Measurements from ENCODE around the gene P3H3. TPM values are rescaled to one million over a fixed set of nuclear protein-coding genes. Genes with fewer than 3 reads are reported as not detected.

The P3H3 gene
- total RNA-seq, result 10 to 100 TPM; 43.5 to 66.3 TPM
- polyA plus RNA-seq, result 10 to 100 TPM; 23.4 to 93.3 TPM
- long read RNA-seq, donor 1, transcript P3H3-201 (15 exons, 2,632 nt), result major isoform, 8 of 53 reads
- long read RNA-seq, donor 1, partial matches to known transcripts, result 35 of 53 reads
- long read RNA-seq, donor 1, other reads (novel, unspliced or antisense), result 6 of 53 reads
- long read RNA-seq, donor 2, transcript P3H3-201 (15 exons, 2,632 nt), result major isoform, 16 of 38 reads
- long read RNA-seq, donor 2, partial matches to known transcripts, result 15 of 38 reads
- long read RNA-seq, donor 2, other reads (novel, unspliced or antisense), result 6 of 38 reads

- Histone ChIP-seq H3K27me3 (ENCODE audit: control insufficient read depth in 1 of 2, insufficient read depth in 2 of 2, low read length in 1 of 2) (no peaks in the 10 kb centered on the region), H3K4me3 (ENCODE audit: low read length in 2 of 2) (peak within 1 kb of the TSS; percentile 90 to 92), H3K27ac (ENCODE audit: low read depth in 1 of 2, low read length in 2 of 2) (peak within 1 kb of the TSS; percentile 71 to 87), H3K36me3 (ENCODE audit: control insufficient read depth in 1 of 2, insufficient read depth in 2 of 2, low read length in 1 of 2) (peaks cover 0 to 2% of the 10 kb centered on the region in 2 donors), H3K9me3 (ENCODE audit: control insufficient read depth, low read length) (no peaks in the 10 kb centered on the region), H3K4me1 (ENCODE audit: control insufficient read depth in 1 of 2, insufficient read depth in 2 of 2, low read length in 2 of 2) (no peaks in the 10 kb centered on the region)
- intact Hi-C loops (cut with DNase I), result loop anchor here (5.0 to 10.0 kb wide), 4 partner anchors 76 to 213 kb away; partner anchors contain the start of gene MLF2 (in 2 of the 2)
- WGBS, 2 donors, result 0 to 1% methylated on average over 53 to 60 of the region's 60 CpGs
- DNase-seq, result peak; percentile 61 to 78
- ATAC-seq (ENCODE audit: low FRiP score), result peak; percentile 1
Measured at GRCh38 chr12:6827982-6828780, at the start of gene P3H3. TSS of gene P3H3 (plus strand) at chr12:6828407. CDS start at chr12:6828441, 34 bp downstream.

- H3K9me3 ChIP-seq (ENCODE audit: control insufficient read depth, low read length), result no peaks in the 10 kb centered on the region
- H3K4me1 ChIP-seq (ENCODE audit: control insufficient read depth in 1 of 2, insufficient read depth in 2 of 2, low read length in 2 of 2), result no peaks in the 10 kb centered on the region
- peak; percentile 95 to 97 for DNase-seq
- H3K27ac ChIP-seq (ENCODE audit: low read depth in 1 of 2, low read length in 2 of 2), result peak overlapping the region in 1 of 2 donors; percentile 2
- 3% methylated on average over 29 to 35 of the region's 35 CpGs for WGBS, 2 donors
- H3K27me3 ChIP-seq (ENCODE audit: control insufficient read depth in 1 of 2, insufficient read depth in 2 of 2, low read length in 1 of 2), result no peaks in the 10 kb centered on the region
- H3K36me3 ChIP-seq (ENCODE audit: control insufficient read depth in 1 of 2, insufficient read depth in 2 of 2, low read length in 1 of 2), result no peaks in the 10 kb centered on the region
- H3K4me3 ChIP-seq (ENCODE audit: low read length in 2 of 2), result peak overlapping the region in 1 of 2 donors; percentile 14
- peak; percentile 96 for ATAC-seq (ENCODE audit: low FRiP score)
- intact Hi-C loops (cut with DNase I), result loop anchor here (1.0 to 10.0 kb wide), 5 partner anchors 26 to 164 kb away; partner anchors contain the start of gene MLF2 (in 2 of the 2)
Measured at GRCh38 chr12:6778574-6779550, 49.3 kb upstream of the P3H3 start.

- intact Hi-C loops (cut with DNase I), result loop anchor here (1.0 to 10.0 kb wide), 5 partner anchors 27 to 165 kb away; partner anchors contain the start of gene MLF2 (in 2 of the 2)
- Histone ChIP-seq H3K27ac (ENCODE audit: low read depth in 1 of 2, low read length in 2 of 2) (no peak overlapping the region), H3K9me3 (ENCODE audit: control insufficient read depth, low read length) (no peaks in the 10 kb centered on the region), H3K36me3 (ENCODE audit: control insufficient read depth in 1 of 2, insufficient read depth in 2 of 2, low read length in 1 of 2) (no peaks in the 10 kb centered on the region), H3K4me3 (ENCODE audit: low read length in 2 of 2) (no peak overlapping the region), H3K4me1 (ENCODE audit: control insufficient read depth in 1 of 2, insufficient read depth in 2 of 2, low read length in 2 of 2) (no peaks in the 10 kb centered on the region), H3K27me3 (ENCODE audit: control insufficient read depth in 1 of 2, insufficient read depth in 2 of 2, low read length in 1 of 2) (no peaks in the 10 kb centered on the region)
- 83 to 88% methylated on average over 6 of the region's 6 CpGs for WGBS, 2 donors
- DNase-seq (no peak), ATAC-seq (ENCODE audit: low FRiP score) (no peak)
Measured at GRCh38 chr12:6779708-6780432, 48.3 kb upstream of the P3H3 start.

GRCh38 chr12:6780573-6780972, 47.6 kb upstream of the P3H3 start:
- Histone ChIP-seq H3K36me3 (ENCODE audit: control insufficient read depth in 1 of 2, insufficient read depth in 2 of 2, low read length in 1 of 2) (no peaks in the 10 kb centered on the region), H3K27me3 (ENCODE audit: control insufficient read depth in 1 of 2, insufficient read depth in 2 of 2, low read length in 1 of 2) (no peaks in the 10 kb centered on the region), H3K9me3 (ENCODE audit: control insufficient read depth, low read length) (no peaks in the 10 kb centered on the region), H3K4me1 (ENCODE audit: control insufficient read depth in 1 of 2, insufficient read depth in 2 of 2, low read length in 2 of 2) (no peaks in the 10 kb centered on the region), H3K4me3 (ENCODE audit: low read length in 2 of 2) (no peak overlapping the region), H3K27ac (ENCODE audit: low read depth in 1 of 2, low read length in 2 of 2) (no peak overlapping the region)
- no peak for DNase-seq
- 91 to 94% methylated on average over 6 of the region's 6 CpGs for WGBS, 2 donors
- intact Hi-C loops (cut with DNase I), result no loop called here
- ATAC-seq (ENCODE audit: low FRiP score), result no peak

GRCh38 chr12:6782119-6782518, 46.1 kb upstream of the P3H3 start:
- H3K4me3 ChIP-seq (ENCODE audit: low read length in 2 of 2), result no peak overlapping the region
- 81 to 85% methylated on average over 6 of the region's 6 CpGs for WGBS, 2 donors

GRCh38 chr12:6782850-6783566, 45.2 kb upstream of the P3H3 start:
- Histone ChIP-seq H3K4me3 (ENCODE audit: low read length in 2 of 2) (no peak overlapping the region), H3K4me1 (ENCODE audit: control insufficient read depth in 1 of 2, insufficient read depth in 2 of 2, low read length in 2 of 2) (no peaks in the 10 kb centered on the region), H3K36me3 (ENCODE audit: control insufficient read depth in 1 of 2, insufficient read depth in 2 of 2, low read length in 1 of 2) (no peaks in the 10 kb centered on the region), H3K9me3 (ENCODE audit: control insufficient read depth, low read length) (no peaks in the 10 kb centered on the region), H3K27ac (ENCODE audit: low read depth in 1 of 2, low read length in 2 of 2) (no peak overlapping the region), H3K27me3 (ENCODE audit: control insufficient read depth in 1 of 2, insufficient read depth in 2 of 2, low read length in 1 of 2) (no peaks in the 10 kb centered on the region)
- DNase-seq (no peak), ATAC-seq (ENCODE audit: low FRiP score) (no peak)
- 78 to 82% methylated on average over 10 of the region's 10 CpGs for WGBS, 2 donors
- intact Hi-C loops (cut with DNase I), result no loop called here

More at GRCh38 chr12:6782119-6782518, 46.1 kb upstream of the P3H3 start:
- H3K4me1 ChIP-seq (ENCODE audit: control insufficient read depth in 1 of 2, insufficient read depth in 2 of 2, low read length in 2 of 2), result no peaks in the 10 kb centered on the region
- ATAC-seq (ENCODE audit: low FRiP score) (no peak), DNase-seq (no peak)
- H3K36me3 ChIP-seq (ENCODE audit: control insufficient read depth in 1 of 2, insufficient read depth in 2 of 2, low read length in 1 of 2), result no peaks in the 10 kb centered on the region
- no peaks in the 10 kb centered on the region for H3K27me3 ChIP-seq (ENCODE audit: control insufficient read depth in 1 of 2, insufficient read depth in 2 of 2, low read length in 1 of 2)
- no peaks in the 10 kb centered on the region for H3K9me3 ChIP-seq (ENCODE audit: control insufficient read depth, low read length)
- H3K27ac ChIP-seq (ENCODE audit: low read depth in 1 of 2, low read length in 2 of 2), result no peak overlapping the region
- intact Hi-C loops (cut with DNase I), result no loop called here

GRCh38 chr12:6783828-6784227, 44.4 kb upstream of the P3H3 start:
- intact Hi-C loops (cut with DNase I), result no loop called here
- DNase-seq (no peak), ATAC-seq (ENCODE audit: low FRiP score) (no peak)
- Histone ChIP-seq H3K4me1 (ENCODE audit: control insufficient read depth in 1 of 2, insufficient read depth in 2 of 2, low read length in 2 of 2) (no peaks in the 10 kb centered on the region), H3K27ac (ENCODE audit: low read depth in 1 of 2, low read length in 2 of 2) (no peak overlapping the region), H3K4me3 (ENCODE audit: low read length in 2 of 2) (no peak overlapping the region), H3K36me3 (ENCODE audit: control insufficient read depth in 1 of 2, insufficient read depth in 2 of 2, low read length in 1 of 2) (no peaks in the 10 kb centered on the region), H3K9me3 (ENCODE audit: control insufficient read depth, low read length) (no peaks in the 10 kb centered on the region), H3K27me3 (ENCODE audit: control insufficient read depth in 1 of 2, insufficient read depth in 2 of 2, low read length in 1 of 2) (no peaks in the 10 kb centered on the region)
- 92% methylated on average over 9 of the region's 9 CpGs for WGBS, 2 donors

All from aorta (tissue), 5 donors.